Caco-2 (cell line): Measurements from ENCODE around the gene KDM4B. TPM values are rescaled to one million over a fixed set of nuclear protein-coding genes. Genes with fewer than 3 reads are reported as not detected.
"Not testable (repeated sequence)": the region's sequence is repeated elsewhere in the genome, so short reads cannot be mapped to it uniquely, and the experiment has no call there.

Experiments
- BruUV-seq: library from RNA; stranded (reverse); fragments of 400-500 nt; replicated peaks from 2 replicates; lab custom pipeline; 2021; lab: Mats Ljungman, UMichigan
- CTCF ChIA-PET: fragments of 300-600 bp; sonication (Branson Sonifier 250); formaldehyde crosslinking; loops from one replicate; lab custom pipeline; 2022; ENCODE audit warnings: antibody characterized with exemption; lab: Charles Lee
- POLR2A ChIA-PET: fragments of 300-600 bp; sonication (Branson Sonifier 250); formaldehyde crosslinking; loops from one replicate; lab custom pipeline; 2022; ENCODE audit warnings: antibody characterized with exemption; lab: Charles Lee
- DNase-seq, 2 experiments: peaks; one replicate each; pipeline versions ENCODE4 v3.0.0 to v3.0.0-alpha.2; 2020 to 2022
- H3K27me3 ChIP-seq: replicated peaks from 2 replicates; pipeline ENCODE4 v1.6.0; 2011; ENCODE audit warnings: low read length; ENCODE audit not compliant: control insufficient read depth, insufficient read depth
- H3K36me3 ChIP-seq: 2 replicates; pipeline ENCODE4 v1.5.1; 2011; ENCODE audit warnings: low read length; ENCODE audit not compliant: control insufficient read depth, insufficient read depth
- H3K4me1 ChIP-seq: fragments of 250-450 bp; sonication (Bioruptor Pico); 2 replicates; pipeline ENCODE4 v1.5.1; 2020; ENCODE audit warnings: mild to moderate bottlenecking
- H3K4me3 ChIP-seq: 2 replicates; pipeline ENCODE4 v1.5.1; 2011; ENCODE audit warnings: low read depth, mild to moderate bottlenecking, control low read depth, low read length
- H3K9me3 ChIP-seq: fragments of 250-450 bp; sonication (Bioruptor Pico); 2 replicates; pipeline ENCODE4 v1.5.1; 2020; ENCODE audit warnings: mild to moderate bottlenecking, moderate library complexity
- H3K27ac Mint-ChIP-seq: one replicate; pipeline ENCODE4 v1.8.0; 2022; ENCODE audit warnings: mixed read lengths; ENCODE audit not compliant: unreplicated experiment
- H3K27me3 Mint-ChIP-seq: one replicate; pipeline ENCODE4 v1.8.0; 2022; ENCODE audit warnings: mixed read lengths; ENCODE audit not compliant: insufficient read depth, unreplicated experiment
- H3K36me3 Mint-ChIP-seq: one replicate; pipeline ENCODE4 v1.8.0; 2022; ENCODE audit warnings: mild to moderate bottlenecking, mixed read lengths; ENCODE audit not compliant: insufficient read depth, unreplicated experiment
- H3K4me1 Mint-ChIP-seq: one replicate; pipeline ENCODE4 v1.8.0; 2022; ENCODE audit warnings: low read depth, mixed read lengths; ENCODE audit not compliant: unreplicated experiment
- H3K4me3 Mint-ChIP-seq: one replicate; pipeline ENCODE4 v1.8.0; 2022; ENCODE audit warnings: mild to moderate bottlenecking, moderate library complexity, mixed read lengths; ENCODE audit not compliant: unreplicated experiment
- H3K9me3 Mint-ChIP-seq: one replicate; pipeline ENCODE4 v1.8.0; 2022; ENCODE audit warnings: mixed read lengths; ENCODE audit not compliant: unreplicated experiment
- CTCF ChIP-seq, 2 experiments: fragments of 200-600 bp in 1 of 2; IDR thresholded peaks; 1 replicate in 1 of 2; 2 replicates in 1 of 2; pipeline versions ENCODE4 v1.5.1 to v1.8.0; 2011 to 2022; ENCODE audit warnings: antibody characterized with exemption in 1 of 2, control low read depth in 1 of 2, inconsistent platforms in 1 of 2, low read depth in 1 of 2, low read length in 1 of 2, mild to moderate bottlenecking in 1 of 2, moderate library complexity in 1 of 2; ENCODE audit not compliant: insufficient read depth in 1 of 2, severe bottlenecking in 1 of 2, unreplicated experiment in 1 of 2
- intact Hi-C: fragments of 100-400 bp; cut with micrococcal nuclease; formaldehyde crosslinking; loops from one replicate; pipeline ENCODE4 v1.10.0; 2022; ENCODE audit not compliant: unreplicated experiment
- total RNA-seq: library from RNA; stranded (reverse); gene quantifications from 2 replicates; pipeline ENCODE4 v1.2.3, GENCODE V29; 2022

The KDM4B gene
- total RNA-seq, 1 experiment from 2014 or later: 27.4 TPM

- H3K4me3 ChIP-seq: no peak overlapping the region
- Mint-ChIP-seq H3K27ac (no peak overlapping the region), H3K27me3 (no peaks in the 10 kb centered on the region), H3K36me3 (peaks cover 95% of the 10 kb centered on the region), H3K4me1 (no peaks in the 10 kb centered on the region), H3K4me3 (no peak overlapping the region), H3K9me3 (no peaks in the 10 kb centered on the region)
- H3K36me3 ChIP-seq: no peaks in the 10 kb centered on the region
- BruUV-seq: no TSS peak
- intact Hi-C loops: no loop called here
- DNase-seq: no peak
- ChIA-PET POLR2A (no interaction called here), CTCF (no interaction called here)
- no peaks in the 10 kb centered on the region for H3K4me1 ChIP-seq
- no peak for TF ChIP-seq CTCF (IDR thresholded peaks at IDR 0.05; ENCODE audit: insufficient read depth in 1 of 2, low read depth in 1 of 2, low read length in 1 of 2, severe bottlenecking in 1 of 2, unreplicated experiment in 1 of 2)
- H3K27me3 ChIP-seq: no peaks in the 10 kb centered on the region
- H3K9me3 ChIP-seq: no peaks in the 10 kb centered on the region
Observed at GRCh38 chr19:4951656-4952055, 17.3 kb upstream of the KDM4B start.

- H3K9me3 Mint-ChIP-seq: no peaks in the 10 kb centered on the region
- CTCF ChIA-PET: no interaction called here
- no peaks in the 10 kb centered on the region for H3K27me3 ChIP-seq
- POLR2A ChIA-PET: no interaction called here
- no peaks in the 10 kb centered on the region for H3K4me1 Mint-ChIP-seq
- intact Hi-C loops: no loop called here
- no peak overlapping the region for H3K4me3 Mint-ChIP-seq
- no peaks in the 10 kb centered on the region for H3K36me3 ChIP-seq
- DNase-seq: no peak
- no peaks in the 10 kb centered on the region for H3K27me3 Mint-ChIP-seq
- no peak for TF ChIP-seq CTCF (IDR thresholded peaks at IDR 0.05; ENCODE audit: insufficient read depth in 1 of 2, low read depth in 1 of 2, low read length in 1 of 2, severe bottlenecking in 1 of 2, unreplicated experiment in 1 of 2)
- peaks cover 88% of the 10 kb centered on the region for H3K36me3 Mint-ChIP-seq
- no peaks in the 10 kb centered on the region for H3K4me1 ChIP-seq
- no peaks in the 10 kb centered on the region for H3K9me3 ChIP-seq
- H3K27ac Mint-ChIP-seq: no peak overlapping the region
- no TSS peak for BruUV-seq
- no peak overlapping the region for H3K4me3 ChIP-seq
Observed at GRCh38 chr19:4952945-4953344, 16.0 kb upstream of the KDM4B start.

GRCh38 chr19:4954320-4955149 is 14.4 kb upstream of the KDM4B start:
- H3K4me3 ChIP-seq, POLR2A ChIA-PET, H3K9me3 Mint-ChIP-seq, BruUV-seq, H3K4me1 Mint-ChIP-seq, H3K9me3 ChIP-seq, DNase-seq, H3K4me1 ChIP-seq, H3K36me3 ChIP-seq, CTCF ChIA-PET, H3K27me3 ChIP-seq, H3K4me3 Mint-ChIP-seq, intact Hi-C loops, H3K27me3 Mint-ChIP-seq: not testable (repeated sequence)
- Mint-ChIP-seq H3K36me3 (peaks cover 80% of the 10 kb centered on the region), H3K27ac (peak overlapping the region; percentile 49)
